NCI-H128 (cell line): ENCODE data around the gene PRR11.
"Not testable (repeated sequence)": the region's sequence is repeated elsewhere in the genome, so short reads cannot be mapped to it uniquely, and the experiment has no call there.

Experiments
- DNase-seq: peaks from one replicate; lab custom pipeline; 2025; ENCODE audit not compliant: unreplicated experiment; lab: John Stamatoyannopoulos, UW

Gene PRR11

GRCh38 chr17:59219370-59219769, 63.8 kb downstream of the PRR11 start:
- no peak for DNase-seq

DNA sequence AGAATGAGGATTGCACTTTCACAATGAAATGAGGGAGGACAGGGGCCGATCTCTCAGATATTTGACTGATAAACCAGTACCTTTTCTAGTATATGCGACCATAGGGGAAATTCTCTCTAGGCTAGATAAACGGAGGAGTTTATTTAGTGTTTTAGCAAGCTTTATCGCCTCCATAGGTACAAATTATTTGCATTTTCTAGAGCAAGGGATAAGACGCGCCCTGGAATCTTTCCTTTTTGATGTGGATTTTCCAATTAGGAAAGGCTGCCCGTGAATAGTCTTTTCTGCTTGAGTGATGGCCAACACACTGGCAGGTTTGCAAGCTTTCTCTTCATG, 64.4 kb downstream of the PRR11 start:
- no peak for DNase-seq

GRCh38 chr17:59220328-59221158, 65.0 kb downstream of the PRR11 start, which contains the start of gene GDPD1:
Gene GDPD1, plus strand, starts transcription at chr17:59220511. Its CDS starts 99 bp downstream, at chr17:59220610.
- peak; percentile 89 for DNase-seq

- DNase-seq: peak; percentile 2
These were observed 65.8 kb downstream of the PRR11 start for GRCh38 chr17:59221159-59221847.

DNA sequence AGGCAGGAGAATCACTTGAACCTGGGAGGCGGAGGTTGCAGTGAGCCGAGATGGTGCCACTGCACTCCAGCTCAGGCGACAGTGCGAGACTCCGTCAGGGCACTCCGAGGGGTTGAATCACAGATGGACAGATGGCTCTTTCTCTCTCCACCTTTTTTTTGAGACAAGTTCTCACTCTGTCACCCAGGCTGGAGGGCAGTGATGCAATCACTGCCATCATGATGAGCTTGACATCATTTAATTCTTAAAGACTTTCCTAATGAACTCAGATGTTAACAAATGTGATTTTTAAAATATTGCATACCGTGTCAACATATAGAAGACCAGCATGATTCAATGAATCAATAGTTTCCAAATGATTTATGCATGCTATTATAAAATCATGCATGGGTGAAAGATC, 68.3 kb downstream of the PRR11 start:
- no peak for DNase-seq

DNA sequence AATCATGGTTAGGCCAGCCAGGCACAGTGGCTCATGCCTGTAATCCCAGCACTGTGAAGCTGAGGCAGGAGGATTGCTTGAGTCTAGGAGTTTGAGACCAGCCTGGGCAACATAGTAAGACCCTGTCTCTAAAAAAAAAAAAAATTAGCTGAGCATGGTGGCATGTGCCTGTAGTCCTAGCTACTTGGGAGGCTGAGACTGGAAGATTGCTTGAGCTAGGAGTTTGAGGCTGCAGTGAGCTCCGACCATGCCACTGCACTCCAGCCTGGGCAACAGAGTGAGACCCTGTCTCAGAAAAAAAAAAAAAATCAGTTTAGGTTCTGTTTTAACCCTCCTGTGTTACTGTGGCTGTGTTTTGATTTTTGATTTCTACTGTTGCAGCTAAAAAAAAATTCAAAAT, 73.0 kb downstream of the PRR11 start:
- DNase-seq: not testable (repeated sequence)

DNA sequence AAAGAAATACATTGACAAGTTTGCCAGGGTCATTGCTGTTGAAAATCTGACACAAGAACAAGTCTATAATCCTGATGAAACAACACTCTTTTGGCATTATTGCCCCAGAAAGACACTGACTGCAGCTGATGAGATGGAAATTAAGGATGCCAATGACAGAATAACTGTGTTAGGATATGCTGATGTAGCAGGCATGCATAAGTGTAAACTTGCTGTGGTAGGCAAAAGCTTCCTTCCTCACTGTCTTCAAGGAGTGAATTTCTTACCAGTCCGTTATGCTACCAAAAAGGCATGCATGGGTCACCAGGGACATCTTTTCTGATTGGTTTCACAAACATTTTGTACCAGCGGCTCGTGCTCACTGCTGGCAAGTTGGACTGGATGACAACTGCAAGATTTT, 75.2 kb downstream of the PRR11 start:
- no peak for DNase-seq

- no peak for DNase-seq
These were observed 79.1 kb downstream of the PRR11 start for GRCh38 chr17:59234631-59235030.

GRCh38 chr17:59238906-59239305, 83.4 kb downstream of the PRR11 start:
- DNase-seq: no peak

- no peak for DNase-seq
These were observed 88.5 kb downstream of the PRR11 start for GRCh38 chr17:59244081-59244480.
